HG03469 (cell line): ENCODE measurements around the gene ATP8A2.
"Not testable (repeated sequence)": the region's sequence is repeated elsewhere in the genome, so short reads cannot be mapped to it uniquely, and the experiment has no call there.

Source experiments
- ATAC-seq: cut with Tn5 transposase; IDR thresholded peaks from one replicate; pipeline ENCODE4 v1.9.1; 2021; ENCODE audit warnings: mild to moderate bottlenecking, moderate library complexity, moderate number of reproducible peaks; ENCODE audit not compliant: unreplicated experiment

ATP8A2 gene

DNA sequence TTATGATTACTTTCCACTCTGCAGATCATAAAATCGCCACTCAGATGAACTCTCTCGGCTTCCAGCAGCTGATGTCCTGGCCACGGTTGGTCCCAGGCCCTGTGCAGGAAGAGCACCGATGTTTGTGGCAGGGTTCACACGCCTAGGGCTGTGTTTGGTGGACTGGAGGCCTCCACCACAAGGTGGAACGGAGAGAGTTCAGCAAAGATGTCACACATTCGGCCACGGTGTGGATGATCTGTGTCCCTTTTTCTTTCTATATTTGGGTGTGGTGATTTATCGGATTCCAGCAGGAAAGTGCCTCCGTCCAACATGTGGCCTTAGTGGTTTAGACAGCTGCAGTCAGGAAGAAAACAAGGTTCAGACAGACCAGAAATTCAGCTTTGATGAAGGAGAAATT, 680.6 kb downstream of the ATP8A2 start:
- ATAC-seq: no peak

DNA sequence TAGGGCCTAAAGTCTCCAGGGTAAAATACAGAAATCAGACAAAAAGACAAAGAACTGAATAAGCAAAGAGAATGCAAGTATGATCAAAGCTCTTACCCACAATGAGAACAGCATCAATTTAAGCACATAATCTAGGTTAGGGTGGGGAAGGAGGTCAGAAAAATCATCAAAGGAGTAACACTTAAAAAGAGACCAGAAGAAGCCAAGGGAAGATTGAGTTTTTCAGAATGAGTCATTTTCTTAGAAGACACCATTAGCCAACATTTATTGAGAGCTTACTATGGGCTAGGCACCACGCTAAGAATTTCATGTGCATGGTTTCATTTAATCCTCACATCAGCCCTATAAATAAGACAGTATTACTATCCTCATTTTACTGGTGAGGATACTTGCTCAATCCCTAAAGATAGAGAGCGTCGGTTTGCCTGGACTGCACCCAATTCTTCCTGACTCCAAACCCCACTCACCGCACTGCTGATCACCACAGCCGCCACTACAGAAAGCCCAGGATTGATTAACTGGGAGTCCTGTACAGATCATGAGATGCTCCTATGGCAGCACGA, 681.7 kb downstream of the ATP8A2 start:
- ATAC-seq: no peak

DNA sequence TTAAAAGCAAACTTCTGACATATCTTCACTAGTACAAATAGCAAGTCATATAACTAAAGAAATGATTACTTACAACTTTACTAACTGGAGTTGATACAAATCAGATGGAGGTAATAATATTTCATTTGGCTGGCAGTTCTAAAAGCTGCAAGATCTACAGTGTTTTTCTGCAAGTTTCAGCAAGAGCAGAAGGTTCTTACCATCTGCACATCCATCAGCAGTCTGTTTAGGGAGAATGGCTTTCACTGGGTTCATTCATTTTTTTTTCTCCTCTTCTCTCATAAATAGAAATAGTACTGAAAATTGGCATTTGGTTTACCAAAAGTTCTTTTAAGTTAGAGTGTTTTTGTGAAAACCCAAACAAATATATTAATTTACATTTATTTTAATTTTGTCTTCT, 683.1 kb downstream of the ATP8A2 start:
- no peak for ATAC-seq

- no peak for ATAC-seq
Observed at GRCh38 chr13:26058704-26059103, 686.9 kb downstream of the ATP8A2 start.

- no peak for ATAC-seq
Observed at GRCh38 chr13:26060357-26060756, 688.6 kb downstream of the ATP8A2 start.

DNA sequence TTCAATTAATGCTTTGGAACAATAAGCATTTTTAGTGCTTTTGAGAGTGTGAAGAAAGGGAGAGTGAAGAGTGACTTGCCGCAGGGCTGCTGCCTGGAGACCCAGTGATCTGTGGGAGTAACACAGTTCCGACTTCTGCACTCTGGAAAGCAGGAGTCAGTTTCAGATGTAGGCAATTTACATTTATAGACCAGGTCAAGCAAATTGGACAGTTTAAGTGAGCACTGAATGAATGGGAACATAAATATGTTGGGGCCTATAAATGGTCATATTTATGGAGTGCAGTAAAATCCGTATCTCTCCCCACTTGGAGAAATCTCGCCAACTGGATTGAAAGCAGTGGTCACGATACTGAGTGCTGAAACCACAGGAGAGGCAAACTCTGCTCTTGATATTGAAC, 689.5 kb downstream of the ATP8A2 start:
- ATAC-seq: no peak

DNA sequence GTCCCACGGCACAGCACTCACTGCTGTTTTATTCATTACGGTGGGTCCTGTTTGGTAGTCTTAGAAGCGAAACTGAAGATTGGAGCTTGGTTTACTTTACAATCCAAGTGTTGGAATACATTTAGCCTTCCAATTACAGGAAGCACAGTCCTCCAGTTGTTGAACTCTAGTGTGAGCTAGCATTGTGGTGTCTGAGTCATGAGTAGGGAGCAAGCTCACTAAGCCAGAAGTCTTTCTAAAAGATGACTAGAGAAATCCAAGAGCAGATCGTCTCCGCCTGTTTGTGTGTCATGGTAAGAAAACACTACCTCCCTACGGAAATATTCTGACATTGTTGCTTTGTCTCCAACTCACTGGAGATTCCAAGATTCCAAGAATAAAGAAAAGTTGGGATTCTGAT, 690.2 kb downstream of the ATP8A2 start:
- ATAC-seq: no peak

DNA sequence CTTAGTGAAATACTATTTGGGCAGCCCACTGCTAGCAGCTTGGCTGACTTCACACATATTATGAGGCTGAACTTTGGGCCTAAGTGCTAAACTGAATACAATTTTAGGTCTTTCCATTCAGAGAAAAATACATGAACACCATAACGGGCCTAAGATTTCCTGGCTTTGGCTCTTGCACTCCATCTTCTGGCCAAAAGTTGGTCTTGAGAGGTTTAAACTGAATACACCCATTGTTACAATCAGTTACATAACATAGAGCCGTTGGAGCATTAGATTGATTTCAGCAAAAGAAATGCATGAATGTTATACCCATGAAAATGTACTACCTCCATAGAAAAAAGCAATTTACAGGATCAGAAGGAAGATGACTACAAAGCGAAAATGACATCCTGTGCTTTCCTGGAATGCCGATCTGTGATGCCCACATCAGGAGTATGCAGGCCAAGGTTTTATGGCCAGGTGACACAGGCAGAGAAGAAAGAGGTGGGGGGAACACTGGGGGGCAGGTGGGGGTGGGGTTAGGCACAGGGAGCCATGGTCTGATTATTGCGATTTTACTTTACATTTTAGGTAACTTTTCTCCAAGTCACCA, 691.2 kb downstream of the ATP8A2 start:
- ATAC-seq: no peak

- ATAC-seq: not testable (repeated sequence)
Observed at GRCh38 chr13:26066492-26066891, 694.7 kb downstream of the ATP8A2 start.

DNA sequence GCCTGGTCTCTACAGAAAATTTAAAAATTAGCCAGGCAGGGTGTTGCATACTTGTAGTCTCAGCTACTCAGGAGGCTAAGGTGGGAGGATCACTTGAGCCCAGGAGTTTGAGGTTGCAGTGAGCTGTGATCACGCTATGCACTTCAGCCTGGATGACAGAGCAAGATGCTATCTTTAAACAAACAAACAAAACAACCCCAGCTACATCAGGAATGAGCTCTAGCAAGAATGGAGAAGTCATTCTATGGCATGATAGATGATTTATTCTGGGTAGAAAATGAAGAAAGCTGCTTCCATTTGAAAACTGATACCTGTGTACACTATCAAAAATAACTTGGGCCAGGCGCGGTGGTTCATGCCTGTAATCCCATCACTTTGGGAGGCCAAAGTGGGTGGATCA, 695.8 kb downstream of the ATP8A2 start:
- no peak for ATAC-seq

DNA sequence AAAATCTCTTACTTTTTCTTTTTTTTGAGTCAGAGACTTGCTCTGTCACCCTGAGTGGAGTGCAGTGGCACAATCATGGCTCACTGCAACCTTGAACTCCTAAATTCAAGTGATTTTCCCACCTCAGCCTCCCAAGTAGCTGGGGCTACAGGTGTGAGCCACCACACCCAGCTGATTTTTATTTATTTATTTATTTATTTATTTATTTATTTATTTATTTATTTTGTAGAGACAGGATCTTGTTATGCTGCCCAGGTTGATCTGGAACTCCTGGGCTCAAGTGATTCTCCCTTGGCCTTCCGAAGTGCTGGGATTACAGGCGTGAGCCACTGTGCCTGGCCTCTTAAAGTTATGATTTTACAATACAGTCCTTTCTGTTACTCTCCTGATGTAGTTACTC, 696.6 kb downstream of the ATP8A2 start:
- not testable (repeated sequence) for ATAC-seq

- not testable (repeated sequence) for ATAC-seq
Observed at GRCh38 chr13:26069642-26070041, 697.9 kb downstream of the ATP8A2 start.

GRCh38 chr13:26071691-26072090, 699.9 kb downstream of the ATP8A2 start:
- ATAC-seq: no peak

GRCh38 chr13:26072335-26072734, 700.6 kb downstream of the ATP8A2 start:
- not testable (repeated sequence) for ATAC-seq

DNA sequence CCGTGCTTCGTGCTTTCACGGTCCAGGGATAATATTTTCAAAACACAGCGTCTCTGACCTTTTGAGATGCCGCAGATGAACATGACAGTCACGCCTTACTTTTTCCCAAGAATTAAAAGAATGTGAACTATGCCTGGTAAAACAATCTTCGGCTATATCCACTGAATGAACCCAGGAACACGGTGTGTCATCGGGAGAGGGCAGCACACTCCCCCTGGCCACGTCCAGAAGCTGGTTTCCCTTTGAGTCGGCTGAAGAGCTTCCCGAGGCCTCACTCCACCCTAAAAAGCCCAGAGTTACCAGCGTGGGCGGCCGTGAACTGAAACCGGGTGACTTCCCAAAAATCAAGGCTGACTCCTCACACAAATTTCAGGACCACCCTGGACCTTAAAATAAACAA, 702.9 kb downstream of the ATP8A2 start:
- ATAC-seq: no peak
